Liver (tissue), 9 donors: ENCODE data around the gene LYG1. TPM values are rescaled to one million over a fixed set of nuclear protein-coding genes. Genes with fewer than 3 reads are reported as not detected.

Source experiments
- DNase-seq: peaks from one replicate; pipeline ENCODE4 v3.0.0-alpha.2; 2017; ENCODE audit warnings: low spot score
- H3K27ac ChIP-seq, 2 donors: one replicate each; pipeline ENCODE4 v1.7.0; 2013; ENCODE audit warnings: inconsistent platforms in 2 of 2, low read length in 2 of 2, control low read depth in 1 of 2, low read depth in 1 of 2, mild to moderate bottlenecking in 1 of 2
- H3K27me3 ChIP-seq, 4 donors: one replicate each; pipeline versions ENCODE4 v1.6.1 to v1.7.0; 2013; ENCODE audit warnings: low read length in 3 of 4, inconsistent platforms in 1 of 4, mild to moderate bottlenecking in 1 of 4, moderate library complexity in 1 of 4; ENCODE audit not compliant: control insufficient read depth in 4 of 4, insufficient read depth in 4 of 4
- H3K36me3 ChIP-seq, 4 donors: one replicate each; pipeline versions ENCODE4 v1.6.1 to v1.7.0; 2013; ENCODE audit warnings: low read length in 3 of 4, mild to moderate bottlenecking in 3 of 4, low read depth in 1 of 4, moderate library complexity in 1 of 4; ENCODE audit not compliant: control insufficient read depth in 4 of 4, insufficient read depth in 3 of 4
- H3K4me1 ChIP-seq, 4 donors: one replicate each; pipeline versions ENCODE4 v1.6.1 to v1.7.0; 2013; ENCODE audit warnings: low read length in 3 of 4, mild to moderate bottlenecking in 3 of 4, moderate library complexity in 1 of 4; ENCODE audit not compliant: control insufficient read depth in 4 of 4, insufficient read depth in 4 of 4
- H3K4me3 ChIP-seq, 3 donors: one replicate each; pipeline versions ENCODE4 v1.6.1 to v1.7.0; 2013; ENCODE audit warnings: low read length in 3 of 3, control low read depth in 1 of 3, low read depth in 1 of 3, mild to moderate bottlenecking in 1 of 3
- H3K9ac ChIP-seq, 2 donors: one replicate each; pipeline ENCODE4 v1.7.0; 2013; ENCODE audit warnings: low read length in 2 of 2, mild to moderate bottlenecking in 2 of 2, moderate library complexity in 2 of 2, control low read depth in 1 of 2, low read depth in 1 of 2
- H3K9me3 ChIP-seq, 4 donors: one replicate each; pipeline versions ENCODE4 v1.6.1 to v1.7.0; 2013; ENCODE audit warnings: low read length in 3 of 4; ENCODE audit not compliant: control insufficient read depth in 4 of 4
- EGR1 ChIP-seq, 2 donors: IDR thresholded peaks; 2 replicates each; pipeline ENCODE4 v1.6.1; 2016 to 2018; ENCODE audit warnings: antibody characterized with exemption in 2 of 2, low read depth in 2 of 2
- FOXA1 ChIP-seq: IDR thresholded peaks from 2 replicates; pipeline ENCODE4 v1.6.1; 2016; ENCODE audit warnings: antibody characterized with exemption
- GABPA ChIP-seq, 2 donors: IDR thresholded peaks in 1 of 2; conservative IDR thresholded peaks in 1 of 2; 2 replicates each; pipeline ENCODE4 v1.6.1; 2016; ENCODE audit warnings: antibody characterized with exemption in 2 of 2, mild to moderate bottlenecking in 1 of 2, moderate library complexity in 1 of 2
- HNF4A ChIP-seq, 2 donors: conservative IDR thresholded peaks; 2 replicates each; pipeline ENCODE4 v1.6.1; 2016; ENCODE audit warnings: antibody characterized with exemption in 2 of 2, mild to moderate bottlenecking in 2 of 2
- HNF4G ChIP-seq: IDR thresholded peaks from 2 replicates; pipeline ENCODE4 v1.6.1; 2016; ENCODE audit warnings: antibody characterized with exemption
- JUND ChIP-seq, 2 donors: IDR thresholded peaks; 2 replicates each; pipeline ENCODE4 v1.6.1; 2016; ENCODE audit warnings: antibody characterized with exemption in 2 of 2
- NR2F2 ChIP-seq: IDR thresholded peaks from 2 replicates; pipeline ENCODE4 v1.6.1; 2016; ENCODE audit warnings: antibody characterized with exemption
- RAD21 ChIP-seq, 2 donors: IDR thresholded peaks; 2 replicates each; pipeline ENCODE4 v1.6.1; 2016; ENCODE audit warnings: antibody characterized with exemption in 2 of 2, mild to moderate bottlenecking in 2 of 2
- RXRA ChIP-seq, 2 donors: IDR thresholded peaks; 2 replicates each; pipeline ENCODE4 v1.6.1; 2017 to 2018; ENCODE audit warnings: antibody characterized with exemption in 2 of 2, mild to moderate bottlenecking in 1 of 2
- TAF1 ChIP-seq: conservative IDR thresholded peaks from 2 replicates; pipeline ENCODE4 v1.6.1; 2016; ENCODE audit warnings: antibody characterized with exemption, mild to moderate bottlenecking
- YY1 ChIP-seq: IDR thresholded peaks from 2 replicates; pipeline ENCODE4 v1.6.1; 2016; ENCODE audit warnings: antibody characterized with exemption, mild to moderate bottlenecking
- WGBS: extraction: QIAGEN DNeasy Blood & Tissue Kit; methylation state at CpG from one replicate; pipeline ENCODE4 v1.1.7; 2013; 5-methylcytosine and 5-hydroxymethylcytosine counted together
- polyA plus RNA-seq, 2 donors: library from polyadenylated mRNA; stranded (reverse) in 1 of 2; unstranded in 1 of 2; fragments of 200-250 nt in 1 of 2; fragments of >200 nt in 1 of 2; fragmentation: Nextera tagmentation in 1 of 2; extraction: Ambion mirVana in 1 of 2; gene quantifications; one replicate each; pipeline versions ENCODE4 v1.2.1 to v1.2.3, GENCODE V29; 2013 to 2015
- total RNA-seq, 2 donors: library from RNA; depleted of rRNA; stranded (reverse); fragments of >200 nt; gene quantifications; one replicate each; pipeline ENCODE4 v1.2.3, GENCODE V29; 2014
- TF ChIP-seq, protein P1 (sequence below): fragments of 150-350 bp; IDR thresholded peaks from 2 replicates; pipeline ENCODE4 v1.5.1; 2017; ENCODE audit warnings: improper control_type of control experiment, low read depth, low read length; ENCODE audit not compliant: missing input control
- TF ChIP-seq, protein P2 (sequence below): IDR thresholded peaks from 2 replicates; pipeline ENCODE4 v1.6.1; 2016; ENCODE audit warnings: antibody characterized with exemption, mild to moderate bottlenecking
- TF ChIP-seq, protein P3 (sequence below): IDR thresholded peaks from 2 replicates; pipeline ENCODE4 v1.6.1; 2016; ENCODE audit warnings: antibody characterized with exemption
- TF ChIP-seq, protein P4 (sequence below): IDR thresholded peaks from 2 replicates; pipeline ENCODE4 v1.6.1; 2016; ENCODE audit warnings: antibody characterized with exemption
- TF ChIP-seq, protein P5 (sequence below): IDR thresholded peaks from 2 replicates; pipeline ENCODE4 v1.6.1; 2016; ENCODE audit warnings: antibody characterized with exemption
- donor health status: healthy.
- donor health status: healthy.
- donor health status: healthy.
- donor health status: healthy.
- donor health status: healthy.

The LYG1 gene
- total and polyA plus RNA-seq, 4 donors, result 0.14 to 0.85 (median 0.55) TPM

DNA sequence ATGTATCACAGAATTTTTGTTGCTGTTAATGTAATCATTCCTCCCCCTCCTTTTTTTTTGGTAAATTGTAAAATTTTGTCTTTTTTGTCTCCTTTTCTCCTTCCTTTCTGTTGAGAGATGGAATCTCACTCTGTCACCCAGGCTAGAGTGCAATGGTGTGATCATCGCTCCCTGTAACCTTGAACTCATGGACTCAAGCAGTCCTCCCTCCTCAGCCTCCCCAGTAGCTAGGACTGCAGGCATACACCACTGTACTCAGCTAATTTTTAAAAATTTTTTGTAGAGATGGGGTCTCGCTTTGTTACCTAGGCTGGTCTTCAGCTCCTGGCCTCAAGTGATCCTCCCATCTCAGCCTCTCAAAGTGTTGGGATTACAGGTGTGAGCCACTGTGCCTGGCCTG is 41.5 kb upstream of the LYG1 start:
- no peak overlapping the region for H3K27ac ChIP-seq
- H3K9me3 ChIP-seq, result no peaks in the 10 kb centered on the region
- H3K4me1 ChIP-seq, result peaks cover 6 to 18% (median 16%) of the 10 kb centered on the region in 4 donors
- no peak overlapping the region for H3K4me3 ChIP-seq
- DNase-seq, result no peak
- no peaks in the 10 kb centered on the region for H3K27me3 ChIP-seq
- no peak for TF ChIP-seq GABPA (IDR thresholded peaks at IDR 0.05 in 1 of 2, conservative IDR thresholded peaks at IDR 0.05 in 1 of 2)
- TF ChIP-seq NR2F2, result no peak
- H3K36me3 ChIP-seq, result no peaks in the 10 kb centered on the region
- H3K9ac ChIP-seq, result no peak overlapping the region
- 98% methylated on average over 2 of the region's 2 CpGs for WGBS

DNA sequence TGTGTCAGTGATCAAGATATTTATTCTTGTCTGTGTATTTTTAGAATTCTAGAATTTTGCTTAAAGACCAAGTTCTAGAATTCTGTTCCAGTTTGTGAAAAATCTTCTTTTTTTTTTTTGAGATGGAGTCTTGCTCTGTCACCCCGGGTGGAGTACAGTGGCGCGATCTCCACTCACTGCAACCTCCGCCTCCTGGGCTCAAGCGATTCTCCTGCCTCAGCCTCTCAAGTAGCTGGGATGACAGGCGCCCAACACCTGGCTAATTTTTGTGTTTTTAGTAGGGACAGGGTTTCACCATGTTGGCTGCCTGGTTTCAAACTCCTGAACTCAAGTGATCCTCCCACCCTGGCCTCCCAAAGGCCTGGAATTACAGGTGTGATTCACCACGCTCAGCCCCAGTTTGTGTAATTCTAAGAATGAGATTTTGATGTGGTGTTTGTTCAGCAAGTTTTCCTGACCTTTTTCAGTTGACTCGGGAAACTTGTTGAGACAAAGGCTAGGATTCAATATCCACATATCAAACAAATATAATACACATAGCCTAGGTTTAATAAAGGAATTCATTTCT is 39.8 kb upstream of the LYG1 start:
- no peak overlapping the region for H3K4me3 ChIP-seq
- WGBS, result 85% methylated on average over 8 of the region's 8 CpGs
- no peaks in the 10 kb centered on the region for H3K27me3 ChIP-seq
- no peak overlapping the region for H3K9ac ChIP-seq
- H3K36me3 ChIP-seq, result no peaks in the 10 kb centered on the region
- DNase-seq, result no peak
- H3K27ac ChIP-seq, result no peak overlapping the region
- no peak for TF ChIP-seq JUND (IDR thresholded peaks at IDR 0.05)
- no peak for TF ChIP-seq HNF4A (conservative IDR thresholded peaks at IDR 0.05)
- no peak for TF ChIP-seq YY1
- no peak for TF ChIP-seq RAD21 (IDR thresholded peaks at IDR 0.05)
- TF ChIP-seq, protein P1, sequence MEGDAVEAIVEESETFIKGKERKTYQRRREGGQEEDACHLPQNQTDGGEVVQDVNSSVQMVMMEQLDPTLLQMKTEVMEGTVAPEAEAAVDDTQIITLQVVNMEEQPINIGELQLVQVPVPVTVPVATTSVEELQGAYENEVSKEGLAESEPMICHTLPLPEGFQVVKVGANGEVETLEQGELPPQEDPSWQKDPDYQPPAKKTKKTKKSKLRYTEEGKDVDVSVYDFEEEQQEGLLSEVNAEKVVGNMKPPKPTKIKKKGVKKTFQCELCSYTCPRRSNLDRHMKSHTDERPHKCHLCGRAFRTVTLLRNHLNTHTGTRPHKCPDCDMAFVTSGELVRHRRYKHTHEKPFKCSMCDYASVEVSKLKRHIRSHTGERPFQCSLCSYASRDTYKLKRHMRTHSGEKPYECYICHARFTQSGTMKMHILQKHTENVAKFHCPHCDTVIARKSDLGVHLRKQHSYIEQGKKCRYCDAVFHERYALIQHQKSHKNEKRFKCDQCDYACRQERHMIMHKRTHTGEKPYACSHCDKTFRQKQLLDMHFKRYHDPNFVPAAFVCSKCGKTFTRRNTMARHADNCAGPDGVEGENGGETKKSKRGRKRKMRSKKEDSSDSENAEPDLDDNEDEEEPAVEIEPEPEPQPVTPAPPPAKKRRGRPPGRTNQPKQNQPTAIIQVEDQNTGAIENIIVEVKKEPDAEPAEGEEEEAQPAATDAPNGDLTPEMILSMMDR, result no peak
- no peak for TF ChIP-seq RXRA (IDR thresholded peaks at IDR 0.05)
- TF ChIP-seq, protein P2, sequence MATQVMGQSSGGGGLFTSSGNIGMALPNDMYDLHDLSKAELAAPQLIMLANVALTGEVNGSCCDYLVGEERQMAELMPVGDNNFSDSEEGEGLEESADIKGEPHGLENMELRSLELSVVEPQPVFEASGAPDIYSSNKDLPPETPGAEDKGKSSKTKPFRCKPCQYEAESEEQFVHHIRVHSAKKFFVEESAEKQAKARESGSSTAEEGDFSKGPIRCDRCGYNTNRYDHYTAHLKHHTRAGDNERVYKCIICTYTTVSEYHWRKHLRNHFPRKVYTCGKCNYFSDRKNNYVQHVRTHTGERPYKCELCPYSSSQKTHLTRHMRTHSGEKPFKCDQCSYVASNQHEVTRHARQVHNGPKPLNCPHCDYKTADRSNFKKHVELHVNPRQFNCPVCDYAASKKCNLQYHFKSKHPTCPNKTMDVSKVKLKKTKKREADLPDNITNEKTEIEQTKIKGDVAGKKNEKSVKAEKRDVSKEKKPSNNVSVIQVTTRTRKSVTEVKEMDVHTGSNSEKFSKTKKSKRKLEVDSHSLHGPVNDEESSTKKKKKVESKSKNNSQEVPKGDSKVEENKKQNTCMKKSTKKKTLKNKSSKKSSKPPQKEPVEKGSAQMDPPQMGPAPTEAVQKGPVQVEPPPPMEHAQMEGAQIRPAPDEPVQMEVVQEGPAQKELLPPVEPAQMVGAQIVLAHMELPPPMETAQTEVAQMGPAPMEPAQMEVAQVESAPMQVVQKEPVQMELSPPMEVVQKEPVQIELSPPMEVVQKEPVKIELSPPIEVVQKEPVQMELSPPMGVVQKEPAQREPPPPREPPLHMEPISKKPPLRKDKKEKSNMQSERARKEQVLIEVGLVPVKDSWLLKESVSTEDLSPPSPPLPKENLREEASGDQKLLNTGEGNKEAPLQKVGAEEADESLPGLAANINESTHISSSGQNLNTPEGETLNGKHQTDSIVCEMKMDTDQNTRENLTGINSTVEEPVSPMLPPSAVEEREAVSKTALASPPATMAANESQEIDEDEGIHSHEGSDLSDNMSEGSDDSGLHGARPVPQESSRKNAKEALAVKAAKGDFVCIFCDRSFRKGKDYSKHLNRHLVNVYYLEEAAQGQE, result no peak
- no peak for TF ChIP-seq EGR1 (IDR thresholded peaks at IDR 0.05; ENCODE audit: low read depth in 2 of 2)
- TF ChIP-seq FOXA1, result no peak
- no peak for TF ChIP-seq TAF1
- TF ChIP-seq HNF4G, result no peak
- TF ChIP-seq, protein P3, sequence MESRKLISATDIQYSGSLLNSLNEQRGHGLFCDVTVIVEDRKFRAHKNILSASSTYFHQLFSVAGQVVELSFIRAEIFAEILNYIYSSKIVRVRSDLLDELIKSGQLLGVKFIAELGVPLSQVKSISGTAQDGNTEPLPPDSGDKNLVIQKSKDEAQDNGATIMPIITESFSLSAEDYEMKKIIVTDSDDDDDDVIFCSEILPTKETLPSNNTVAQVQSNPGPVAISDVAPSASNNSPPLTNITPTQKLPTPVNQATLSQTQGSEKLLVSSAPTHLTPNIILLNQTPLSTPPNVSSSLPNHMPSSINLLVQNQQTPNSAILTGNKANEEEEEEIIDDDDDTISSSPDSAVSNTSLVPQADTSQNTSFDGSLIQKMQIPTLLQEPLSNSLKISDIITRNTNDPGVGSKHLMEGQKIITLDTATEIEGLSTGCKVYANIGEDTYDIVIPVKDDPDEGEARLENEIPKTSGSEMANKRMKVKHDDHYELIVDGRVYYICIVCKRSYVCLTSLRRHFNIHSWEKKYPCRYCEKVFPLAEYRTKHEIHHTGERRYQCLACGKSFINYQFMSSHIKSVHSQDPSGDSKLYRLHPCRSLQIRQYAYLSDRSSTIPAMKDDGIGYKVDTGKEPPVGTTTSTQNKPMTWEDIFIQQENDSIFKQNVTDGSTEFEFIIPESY, result no peak
- TF ChIP-seq, protein P4, sequence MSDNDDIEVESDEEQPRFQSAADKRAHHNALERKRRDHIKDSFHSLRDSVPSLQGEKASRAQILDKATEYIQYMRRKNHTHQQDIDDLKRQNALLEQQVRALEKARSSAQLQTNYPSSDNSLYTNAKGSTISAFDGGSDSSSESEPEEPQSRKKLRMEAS, result no peak
- TF ChIP-seq, protein P5, sequence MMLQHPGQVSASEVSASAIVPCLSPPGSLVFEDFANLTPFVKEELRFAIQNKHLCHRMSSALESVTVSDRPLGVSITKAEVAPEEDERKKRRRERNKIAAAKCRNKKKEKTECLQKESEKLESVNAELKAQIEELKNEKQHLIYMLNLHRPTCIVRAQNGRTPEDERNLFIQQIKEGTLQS, result no peak
- H3K9me3 ChIP-seq, result no peaks in the 10 kb centered on the region
- H3K4me1 ChIP-seq, result peaks cover 6 to 18% (median 16%) of the 10 kb centered on the region in 4 donors
